HFFc6 (cell line): ENCODE measurements around the gene ISM1. TPM values are rescaled to one million over a fixed set of nuclear protein-coding genes. Genes with fewer than 3 reads are reported as not detected.

Experiments
- DNase-seq: peaks from one replicate; pipeline ENCODE4 v3.0.0-alpha.2; 2018
- H3K27ac Mint-ChIP-seq: 2 replicates; pipeline ENCODE4 v1.8.0; 2020; ENCODE audit warnings: mild to moderate bottlenecking, mixed read lengths
- H3K27me3 Mint-ChIP-seq: 2 replicates; pipeline ENCODE4 v1.8.0; 2021; ENCODE audit warnings: mild to moderate bottlenecking, moderate library complexity, mixed read lengths; ENCODE audit not compliant: insufficient read depth
- H3K36me3 Mint-ChIP-seq: 2 replicates; pipeline ENCODE4 v1.8.0; 2021; ENCODE audit warnings: low read depth, mixed read lengths
- H3K4me1 Mint-ChIP-seq: 2 replicates; pipeline ENCODE4 v1.8.0; 2020; ENCODE audit warnings: low read depth, mixed read lengths
- H3K4me3 Mint-ChIP-seq: 2 replicates; pipeline ENCODE4 v1.8.0; 2020; ENCODE audit warnings: mild to moderate bottlenecking, moderate library complexity, mixed read lengths
- H3K9me3 Mint-ChIP-seq: 2 replicates; pipeline ENCODE4 v1.8.0; 2020; ENCODE audit warnings: mild to moderate bottlenecking, mixed read lengths
- CTCF ChIP-seq: fragments of 200-600 bp; sonication (generic); IDR thresholded peaks from 2 replicates; pipeline ENCODE4 v1.5.0; 2021; ENCODE audit warnings: antibody characterized with exemption, mild to moderate bottlenecking
- total RNA-seq, 6 experiments: library from RNA; stranded (reverse); fragmentation: NEBNext Ultra II Directional; extraction: Animal tissue kit (Norgen Biotek cat#: 25700); gene quantifications; 2 replicates in 1 of 6; 3 replicates in 5 of 6; pipeline ENCODE4 v1.2.3, GENCODE V29; 2021

The ISM1 gene
- total RNA-seq, 6 experiments from 2014 or later, result 0.07 TPM; not detected in 5

GRCh38 chr20:13271098-13271497 is 50.0 kb downstream of the ISM1 start:
- Mint-ChIP-seq H3K9me3 (peaks cover 6% of the 10 kb centered on the region), H3K4me3 (no peak overlapping the region), H3K27ac (no peak overlapping the region), H3K4me1 (no peaks in the 10 kb centered on the region), H3K27me3 (peaks cover 3% of the 10 kb centered on the region; the same call in 1 of the 2 replicates), H3K36me3 (no peaks in the 10 kb centered on the region)
- DNase-seq, result no peak
- no peak for TF ChIP-seq CTCF

- no peak for TF ChIP-seq CTCF
- Mint-ChIP-seq H3K4me3 (no peak overlapping the region), H3K36me3 (no peaks in the 10 kb centered on the region), H3K27ac (no peak overlapping the region), H3K9me3 (peaks cover 6% of the 10 kb centered on the region; the same call in 1 of the 2 replicates), H3K27me3 (peaks cover 3% of the 10 kb centered on the region; the same call in 1 of the 2 replicates), H3K4me1 (no peaks in the 10 kb centered on the region)
- DNase-seq, result no peak
These were observed 51.2 kb downstream of the ISM1 start for GRCh38 chr20:13271977-13272975.

- Mint-ChIP-seq H3K9me3 (peaks cover 7% of the 10 kb centered on the region; the same call in 1 of the 2 replicates), H3K36me3 (no peaks in the 10 kb centered on the region), H3K27me3 (peaks cover 2% of the 10 kb centered on the region), H3K4me3 (no peak overlapping the region), H3K4me1 (no peaks in the 10 kb centered on the region), H3K27ac (no peak overlapping the region)
- TF ChIP-seq CTCF, result no peak
- DNase-seq, result no peak
These were observed 53.3 kb downstream of the ISM1 start for GRCh38 chr20:13274275-13274861.

DNA sequence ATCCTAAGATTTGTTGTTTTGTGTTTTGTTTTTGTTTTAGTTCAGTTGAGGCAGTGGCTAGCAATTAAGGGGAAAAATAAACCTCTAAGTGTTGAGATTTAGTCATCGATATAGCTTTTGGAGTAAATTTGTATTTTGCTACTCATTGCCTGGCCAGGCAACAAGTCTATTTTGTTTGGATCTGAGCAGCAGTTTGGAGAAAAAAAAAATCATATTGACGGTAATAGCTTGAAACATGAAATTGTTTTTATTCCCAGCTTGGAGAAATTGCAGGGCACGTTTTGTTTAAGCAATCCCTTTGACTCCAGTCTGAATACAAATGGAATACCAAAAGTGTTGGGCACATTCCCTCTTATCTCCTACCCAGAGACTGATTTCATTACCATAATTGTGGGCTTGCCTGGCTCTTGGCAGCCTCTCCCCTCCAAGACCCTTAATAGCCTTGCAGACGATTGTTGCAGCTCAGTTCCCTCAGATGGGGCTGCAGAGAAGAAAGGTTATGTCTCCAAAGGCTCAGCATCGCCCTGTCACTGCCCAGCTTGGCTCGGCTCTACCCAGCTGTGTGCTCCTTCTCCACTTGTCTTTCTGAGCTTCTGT is 56.0 kb downstream of the ISM1 start:
- Mint-ChIP-seq H3K9me3 (peaks cover 6% of the 10 kb centered on the region), H3K4me1 (no peaks in the 10 kb centered on the region), H3K4me3 (no peak overlapping the region), H3K27ac (no peak overlapping the region), H3K27me3 (peaks cover 1% of the 10 kb centered on the region), H3K36me3 (no peaks in the 10 kb centered on the region)
- no peak for TF ChIP-seq CTCF
- DNase-seq, result no peak

- DNase-seq, result no peak
- TF ChIP-seq CTCF, result no peak
- no peak overlapping the region for H3K27ac Mint-ChIP-seq
- no peaks in the 10 kb centered on the region for H3K36me3 Mint-ChIP-seq
- peaks cover 11% of the 10 kb centered on the region for H3K9me3 Mint-ChIP-seq
- H3K4me3 Mint-ChIP-seq, result no peak overlapping the region
- peaks cover 1% of the 10 kb centered on the region for H3K27me3 Mint-ChIP-seq
- H3K4me1 Mint-ChIP-seq, result no peaks in the 10 kb centered on the region
These were observed 56.7 kb downstream of the ISM1 start for GRCh38 chr20:13277663-13278295.
